Skin epidermis (tissue), 12 donors: ENCODE data around the gene HIP1R.

Experiments
- H3K27ac ChIP-seq, 21 experiments: fragments of 200-600 bp; sonication (generic) in 11 of 21; one replicate each; pipeline ENCODE4 v1.5.0; 2020; ENCODE audit warnings: mild to moderate bottlenecking in 3 of 21, inconsistent platforms in 2 of 21, moderate library complexity in 2 of 21
- H3K4me3 ChIP-seq, 7 experiments: fragments of 200-600 bp; sonication (generic) in 2 of 7; one replicate each; pipeline ENCODE4 v1.5.0; 2020; ENCODE audit warnings: inconsistent platforms in 2 of 7, mild to moderate bottlenecking in 2 of 7, moderate library complexity in 1 of 7

HIP1R gene

DNA sequence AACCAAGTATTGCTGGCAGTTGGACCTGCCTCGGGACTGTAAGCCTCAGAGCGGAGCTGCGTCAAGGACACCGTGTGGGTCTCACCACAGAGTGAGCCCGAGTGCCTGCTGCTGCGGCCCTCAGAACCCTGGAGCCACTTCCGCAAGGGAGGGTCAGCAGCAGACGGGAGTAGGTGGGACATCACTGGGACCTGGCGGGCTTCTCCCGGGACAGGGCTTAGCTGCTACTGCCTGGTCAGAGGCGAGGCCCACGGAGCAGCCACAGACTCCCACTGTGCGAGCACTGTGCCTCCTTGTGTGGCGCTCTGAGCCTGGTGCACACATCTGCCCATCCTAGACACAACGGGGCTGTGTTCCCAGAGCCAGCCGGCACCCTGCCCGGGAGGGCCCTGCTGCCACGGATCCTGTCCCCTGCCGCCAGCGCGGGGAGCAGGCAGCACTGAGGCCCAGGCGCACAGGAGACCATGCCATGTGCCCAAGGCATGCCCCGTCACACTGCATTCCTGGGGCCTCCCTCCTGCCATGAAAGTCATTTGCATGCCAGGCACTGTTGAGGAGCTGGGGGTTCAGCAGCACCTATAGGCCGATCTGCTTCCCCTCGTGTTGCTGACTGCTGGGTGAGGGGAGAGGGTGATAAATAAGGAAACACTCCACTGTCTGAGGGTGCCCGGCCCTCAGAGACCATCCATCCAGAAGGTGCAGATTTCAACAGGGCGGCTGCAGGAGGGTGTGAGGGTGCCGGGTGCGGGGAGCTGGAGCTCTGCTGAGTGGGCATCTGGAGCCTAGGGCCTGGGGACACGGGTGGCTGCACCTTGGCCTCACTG lies 10.0 kb downstream of the HIP1R start:
- Histone ChIP-seq H3K4me3 (no peak overlapping the region), H3K27ac (peak overlapping the region in 4 of 21 experiments; percentile 15 to 18 (median 16))

DNA sequence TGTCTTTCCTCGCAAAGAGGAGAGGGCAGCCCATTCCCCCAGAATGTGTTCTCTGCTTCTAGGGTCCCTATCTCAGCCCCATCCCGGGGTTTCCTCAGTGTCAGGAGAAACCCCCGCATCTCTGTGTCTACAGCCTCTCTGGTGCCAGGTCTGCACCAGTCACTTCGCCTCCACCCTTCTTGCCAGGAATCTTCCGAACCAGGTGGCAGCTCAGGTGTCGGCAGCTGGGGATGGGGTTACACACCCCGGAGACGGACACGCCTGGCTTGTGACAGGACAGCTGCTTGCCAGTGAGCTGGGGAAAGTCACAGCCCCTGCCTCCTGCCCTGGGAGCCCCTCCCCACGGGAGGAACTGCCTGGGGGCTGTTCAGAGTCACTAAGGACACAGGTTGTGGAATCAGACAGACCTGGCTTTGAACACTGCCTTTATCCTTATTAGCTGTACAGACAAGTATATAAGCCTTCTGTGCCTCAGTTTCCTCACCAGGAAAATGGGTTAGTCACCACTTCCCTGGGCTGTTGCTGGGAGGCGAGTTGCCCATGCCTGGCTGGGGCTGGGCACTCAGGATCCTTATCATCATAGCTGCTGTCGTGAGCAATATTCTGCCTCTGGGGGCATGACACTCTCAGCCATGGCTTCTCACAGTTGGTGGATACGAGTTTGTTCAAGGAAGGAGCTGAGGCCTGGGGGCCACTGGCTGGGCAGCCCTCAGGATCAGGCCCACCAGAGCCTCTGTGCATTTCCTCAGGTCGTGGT lies 10.8 kb downstream of the HIP1R start:
- H3K4me3 ChIP-seq, result no peak overlapping the region
- H3K27ac ChIP-seq, result peak overlapping the region in 2 of 21 experiments; percentile 18 to 28

DNA sequence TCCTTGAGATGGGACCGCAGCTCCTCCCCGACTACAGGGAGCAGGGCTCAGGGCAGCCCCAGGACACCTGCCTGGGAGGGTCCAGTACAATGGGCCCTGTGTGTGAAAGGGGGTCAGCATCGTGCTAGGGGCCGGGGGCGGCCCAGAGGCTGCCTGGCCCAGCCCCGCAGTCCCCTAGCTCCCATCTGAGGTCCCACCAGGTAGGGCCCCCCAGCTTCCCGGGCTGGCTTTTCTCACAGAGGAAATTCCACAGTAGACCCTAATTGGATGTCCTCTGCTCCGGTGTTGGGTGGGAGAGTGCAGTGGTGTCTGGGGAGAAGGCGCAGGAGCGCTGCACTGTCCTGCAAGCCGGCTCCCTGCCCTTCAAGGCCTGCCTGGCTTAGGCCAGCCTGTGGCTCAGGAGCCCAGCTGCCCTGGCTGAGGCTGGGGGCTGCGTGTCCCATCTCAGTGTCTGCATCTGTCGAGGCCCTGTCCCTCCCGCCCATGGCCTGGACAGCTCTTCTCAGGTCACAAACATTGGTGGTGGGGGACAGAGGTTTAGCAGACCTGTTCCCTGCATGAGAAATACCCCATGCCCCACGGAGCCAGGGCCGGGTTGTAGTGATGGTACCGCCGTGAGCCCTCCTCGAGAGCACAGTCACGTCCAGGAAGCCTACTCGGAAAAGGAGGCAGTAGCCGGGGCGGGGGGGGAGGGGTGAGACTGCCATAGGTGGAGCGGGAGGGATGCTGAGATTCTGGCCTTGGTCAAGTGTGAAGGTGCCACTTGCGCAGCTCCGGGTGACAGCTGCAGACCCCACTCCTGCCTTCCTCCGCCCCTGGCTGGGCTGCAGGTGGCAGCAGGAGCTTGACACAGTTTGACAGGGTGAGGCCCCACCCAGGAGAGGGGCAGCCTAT lies 11.6 kb downstream of the HIP1R start:
- peak overlapping the region in 1 of 21 experiments; percentile 28 for H3K27ac ChIP-seq
- H3K4me3 ChIP-seq, result no peak overlapping the region

DNA sequence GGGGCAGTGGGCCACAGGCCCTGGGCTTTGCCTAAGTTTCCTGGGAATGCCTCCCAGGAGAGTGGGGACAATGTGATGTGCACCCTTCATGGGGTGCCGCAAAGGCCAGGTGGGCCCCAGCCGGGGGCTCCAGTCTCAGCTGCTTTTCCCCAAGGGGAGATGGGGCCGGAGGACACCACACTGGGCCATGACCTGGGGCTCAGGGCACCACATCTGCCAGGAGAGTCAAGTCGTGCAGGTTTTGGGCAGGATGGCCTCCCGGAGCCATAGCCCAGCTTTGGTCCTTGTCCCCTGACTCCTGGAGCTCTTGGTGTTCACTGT lies 12.2 kb downstream of the HIP1R start:
- H3K27ac ChIP-seq, result no peak overlapping the region
- no peak overlapping the region for H3K4me3 ChIP-seq

DNA sequence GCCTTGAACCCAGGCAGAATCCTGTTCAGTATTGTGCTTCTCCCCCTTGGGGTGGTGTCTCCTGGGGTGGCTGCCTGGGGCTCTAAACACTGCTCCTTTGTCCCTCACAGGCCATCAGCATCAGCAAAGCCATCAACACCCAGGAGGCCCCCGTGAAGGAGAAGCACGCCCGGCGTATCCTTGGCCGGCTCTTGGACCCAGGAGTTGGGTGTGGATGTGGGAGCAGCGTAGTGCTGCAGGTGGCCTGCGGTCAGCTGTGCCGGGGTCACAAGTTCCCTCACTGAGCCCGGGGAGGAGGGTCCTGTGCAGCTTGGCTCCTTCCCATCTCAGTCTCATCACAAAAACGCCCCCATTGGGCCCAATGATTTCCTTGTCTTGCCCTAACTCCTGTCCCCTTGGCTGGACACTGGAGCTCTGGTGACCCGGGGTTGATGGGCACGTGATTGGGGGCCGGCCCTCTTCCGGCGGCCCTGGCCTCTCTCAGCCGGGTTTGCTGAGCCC lies 12.7 kb downstream of the HIP1R start:
- no peak overlapping the region for H3K4me3 ChIP-seq
- no peak overlapping the region for H3K27ac ChIP-seq

DNA sequence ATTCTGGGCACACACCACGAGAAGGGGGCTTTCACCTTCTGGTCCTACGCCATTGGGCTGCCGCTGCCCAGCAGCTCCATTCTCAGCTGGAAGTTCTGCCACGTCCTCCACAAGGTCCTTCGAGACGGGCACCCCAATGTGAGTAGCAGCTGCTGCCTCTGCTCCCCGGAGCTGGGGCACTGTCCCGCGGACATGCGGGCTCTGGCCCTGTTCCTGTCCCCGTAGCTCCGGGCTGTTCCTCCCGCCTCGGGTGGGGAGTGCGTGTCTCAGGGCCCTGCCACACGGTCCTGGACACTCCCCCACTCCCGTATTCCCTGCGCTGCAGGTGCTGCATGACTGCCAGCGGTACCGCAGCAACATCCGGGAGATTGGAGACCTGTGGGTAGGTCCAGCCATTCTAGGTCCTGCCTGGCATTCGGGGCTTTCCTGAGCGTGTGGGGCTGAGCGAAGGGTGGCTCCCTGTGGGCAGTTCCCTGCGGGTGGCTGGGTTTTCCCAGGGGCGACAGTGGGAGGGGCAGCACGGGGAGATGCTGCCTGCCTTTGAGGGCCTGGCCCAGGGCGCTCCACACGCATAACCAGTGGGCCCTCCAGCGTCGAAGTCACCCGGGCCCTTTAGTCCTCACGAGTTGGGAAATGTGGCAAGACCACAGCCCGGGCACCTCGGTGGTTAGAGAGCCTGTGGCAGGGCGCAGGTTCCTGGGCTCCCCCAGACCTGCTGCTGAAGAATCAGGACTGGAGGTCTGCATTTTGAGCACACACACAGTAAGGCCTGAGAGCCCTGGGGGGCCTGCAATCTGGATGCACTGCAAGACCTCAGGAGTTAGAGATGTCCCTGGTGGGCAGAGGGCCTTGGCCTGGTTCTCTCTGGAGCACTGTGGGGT lies 13.5 kb downstream of the HIP1R start:
- no peak overlapping the region for H3K4me3 ChIP-seq
- peak overlapping the region in 1 of 21 experiments; percentile 23 for H3K27ac ChIP-seq

DNA sequence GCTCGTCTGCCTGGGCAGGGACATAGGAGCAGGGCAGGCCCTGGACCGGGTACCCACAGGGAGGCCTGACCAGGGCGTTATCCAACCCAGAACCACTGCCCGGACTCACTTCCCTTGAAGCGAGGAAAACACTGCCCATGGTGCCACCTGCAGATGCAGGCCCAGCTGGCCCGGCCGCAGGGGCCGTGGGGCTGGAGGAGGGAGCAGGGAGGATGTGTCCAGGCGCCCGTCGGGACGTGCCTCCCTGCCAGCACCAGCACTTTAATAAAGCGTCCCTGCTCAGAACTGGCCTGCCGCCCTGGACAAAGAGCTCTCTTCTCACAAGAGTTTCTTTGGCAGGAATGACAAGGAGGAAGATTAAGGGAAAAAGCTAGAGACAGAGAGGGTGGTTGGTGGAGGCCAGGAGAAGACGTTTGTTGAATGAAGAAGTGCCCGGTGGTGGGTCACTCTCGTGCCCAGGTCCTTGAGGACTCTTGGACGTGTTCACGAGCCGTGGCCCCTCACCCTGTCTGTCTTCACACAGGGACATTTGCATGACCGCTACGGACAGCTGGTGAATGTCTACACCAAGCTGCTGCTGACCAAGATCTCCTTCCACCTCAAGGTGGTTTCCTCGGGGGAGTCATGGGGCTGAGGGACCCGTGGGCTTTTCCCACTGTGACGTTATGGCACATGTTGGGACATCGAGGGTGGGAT lies 14.2 kb downstream of the HIP1R start:
- Histone ChIP-seq H3K27ac (no peak overlapping the region), H3K4me3 (no peak overlapping the region)

DNA sequence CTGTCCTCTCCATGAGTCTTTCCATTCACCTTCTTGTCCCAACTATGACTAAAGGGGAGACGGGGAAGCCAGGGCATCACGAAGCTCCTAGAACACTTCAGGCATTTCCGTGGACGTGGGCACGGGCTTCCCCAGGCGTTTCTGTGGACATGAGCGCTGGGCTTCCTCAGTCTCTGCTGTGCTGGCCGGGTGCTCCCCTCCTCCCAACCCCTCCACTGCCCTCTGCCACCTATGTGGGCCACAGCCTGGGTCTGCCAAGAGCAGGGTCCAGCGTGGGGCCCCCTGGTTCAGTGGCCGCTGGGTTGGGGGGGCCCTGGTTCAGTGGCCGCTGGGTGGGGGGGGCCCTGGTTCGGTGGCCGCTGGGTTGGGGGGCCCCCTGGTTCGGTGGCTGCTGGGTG lies 14.8 kb downstream of the HIP1R start:
- H3K27ac ChIP-seq, result no peak overlapping the region
- H3K4me3 ChIP-seq, result no peak overlapping the region

DNA sequence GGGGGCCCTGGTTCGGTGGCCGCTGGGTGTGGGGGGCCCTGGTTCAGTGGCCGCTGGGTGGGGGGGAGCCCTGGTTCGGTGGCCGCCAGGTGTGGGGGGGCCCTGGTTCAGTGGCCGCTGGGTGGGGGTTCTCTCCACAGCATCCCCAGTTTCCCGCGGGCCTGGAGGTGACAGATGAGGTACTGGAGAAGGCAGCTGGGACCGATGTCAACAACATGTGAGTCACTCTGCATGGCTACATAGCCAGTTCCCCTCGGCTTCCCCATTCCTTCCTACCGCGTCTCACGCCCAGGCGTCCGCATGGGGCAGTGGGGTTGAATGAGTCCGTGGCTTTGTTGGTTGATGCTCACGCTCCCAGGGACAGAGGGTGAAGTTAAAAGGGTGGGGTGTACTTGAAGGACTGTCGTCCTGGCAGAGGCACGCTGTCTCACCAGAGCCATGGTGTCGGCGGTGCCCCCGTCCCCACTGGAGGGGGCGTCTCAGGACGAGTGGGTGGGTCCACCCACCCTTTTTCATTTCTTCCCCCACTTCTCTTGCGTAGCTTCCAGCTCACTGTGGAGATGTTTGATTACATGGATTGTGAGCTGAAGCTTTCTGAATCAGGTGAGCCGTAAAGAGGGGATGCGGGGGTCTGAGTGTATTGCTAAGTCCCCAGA lies 15.6 kb downstream of the HIP1R start:
- Histone ChIP-seq H3K4me3 (no peak overlapping the region), H3K27ac (peak overlapping the region in 1 of 21 experiments; percentile 79)

DNA sequence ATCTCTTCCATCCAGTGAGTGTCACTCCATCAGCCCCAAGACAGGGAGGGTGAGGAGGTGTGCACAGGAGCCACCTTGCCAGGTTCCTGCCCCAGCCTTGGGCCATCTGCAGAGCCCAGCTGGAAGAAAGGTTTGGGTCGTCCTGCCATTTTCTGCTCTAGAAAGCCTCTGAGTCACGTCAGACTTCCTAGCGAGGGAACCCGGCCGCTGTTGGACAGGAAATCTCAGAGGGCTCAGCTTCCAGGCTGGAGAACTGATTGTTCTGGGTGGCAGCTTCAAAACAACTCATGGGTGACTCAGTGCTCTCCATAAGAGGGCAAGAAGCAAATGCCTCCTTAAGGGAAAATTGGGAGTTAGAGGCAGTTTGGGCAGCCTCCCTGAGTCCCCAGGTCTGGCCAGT lies 16.6 kb downstream of the HIP1R start:
- Histone ChIP-seq H3K27ac (peak overlapping the region in 12 of 21 experiments; percentile 14 to 79 (median 53)), H3K4me3 (no peak overlapping the region)

DNA sequence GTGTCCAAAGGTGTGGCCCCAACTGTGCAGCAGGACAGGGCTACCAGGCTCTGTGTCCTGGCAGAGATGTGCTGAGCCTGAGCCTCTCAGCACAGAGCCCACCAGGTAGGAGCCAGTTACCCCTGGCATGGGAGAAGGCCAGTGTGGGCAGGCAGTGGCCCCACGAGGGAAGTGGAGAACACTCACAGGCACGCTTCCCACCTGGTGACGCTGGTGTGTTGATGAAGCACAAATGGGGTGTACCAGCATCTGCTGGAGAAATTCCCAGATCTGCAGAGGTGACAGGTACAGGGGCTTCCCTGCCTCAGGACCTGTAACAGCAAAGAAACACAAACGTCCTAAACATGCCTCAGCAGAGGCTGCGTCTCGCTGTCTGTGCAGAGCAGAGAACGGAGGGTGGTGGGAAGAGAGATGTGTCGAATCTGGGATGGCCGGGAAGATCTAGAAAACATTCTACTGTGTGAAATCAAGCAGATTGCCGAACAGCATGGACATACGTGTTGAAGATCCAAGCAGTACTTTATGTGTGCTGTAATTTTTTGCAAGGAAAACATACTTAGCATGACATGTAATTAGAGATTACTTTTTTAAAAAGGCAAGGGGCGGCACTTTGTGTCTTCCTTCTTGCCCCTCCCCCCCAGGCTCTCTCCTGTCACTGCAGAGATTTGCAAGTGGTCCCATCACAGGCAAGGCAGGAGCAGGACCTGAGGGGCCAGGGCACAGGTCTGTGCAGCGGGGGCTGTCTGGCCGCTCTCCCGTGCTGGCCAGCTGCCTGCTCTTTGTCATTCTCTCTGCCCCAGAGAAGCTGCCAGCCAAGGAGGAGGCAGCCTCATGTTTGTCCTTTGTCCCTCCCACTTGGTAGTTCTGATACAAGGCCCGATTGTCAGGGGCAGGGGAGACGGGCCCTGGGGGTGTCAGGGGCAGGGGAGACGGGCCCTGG lies 17.3 kb downstream of the HIP1R start:
- H3K4me3 ChIP-seq, result no peak overlapping the region
- peak overlapping the region in 11 of 21 experiments; percentile 14 to 79 (median 54) for H3K27ac ChIP-seq

DNA sequence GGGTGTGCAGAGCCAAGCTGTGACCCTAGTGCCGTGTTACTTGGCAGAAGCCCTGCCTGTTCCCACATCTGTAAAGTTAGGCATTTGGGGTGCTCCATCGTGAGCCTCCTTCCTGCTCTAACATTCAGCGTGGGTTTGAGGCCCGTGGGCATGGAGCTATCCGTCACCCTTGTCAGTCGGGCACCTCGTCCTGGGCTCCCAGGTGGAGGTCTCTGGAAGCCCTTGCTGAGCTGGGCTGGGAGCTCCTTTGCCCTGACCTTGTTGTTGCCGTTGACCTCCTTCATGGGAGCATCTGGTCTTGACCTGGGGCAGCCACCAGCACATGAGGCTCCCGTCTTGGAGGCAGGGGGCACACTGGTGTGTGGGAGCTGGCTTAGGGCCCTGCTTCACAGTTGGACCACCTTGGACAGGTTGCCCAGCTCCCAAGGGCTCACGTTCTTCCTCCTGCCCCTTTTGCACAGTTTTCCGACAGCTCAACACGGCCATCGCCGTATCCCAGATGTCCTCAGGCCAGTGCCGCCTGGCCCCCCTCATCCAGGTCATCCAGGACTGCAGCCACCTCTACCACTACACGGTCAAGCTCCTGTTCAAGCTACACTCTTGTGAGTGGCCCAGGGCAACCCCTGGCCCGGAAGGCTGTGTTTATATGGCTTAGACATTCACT lies 18.5 kb downstream of the HIP1R start:
- H3K4me3 ChIP-seq, result no peak overlapping the region
- peak overlapping the region in 2 of 21 experiments; percentile 24 to 34 for H3K27ac ChIP-seq

DNA sequence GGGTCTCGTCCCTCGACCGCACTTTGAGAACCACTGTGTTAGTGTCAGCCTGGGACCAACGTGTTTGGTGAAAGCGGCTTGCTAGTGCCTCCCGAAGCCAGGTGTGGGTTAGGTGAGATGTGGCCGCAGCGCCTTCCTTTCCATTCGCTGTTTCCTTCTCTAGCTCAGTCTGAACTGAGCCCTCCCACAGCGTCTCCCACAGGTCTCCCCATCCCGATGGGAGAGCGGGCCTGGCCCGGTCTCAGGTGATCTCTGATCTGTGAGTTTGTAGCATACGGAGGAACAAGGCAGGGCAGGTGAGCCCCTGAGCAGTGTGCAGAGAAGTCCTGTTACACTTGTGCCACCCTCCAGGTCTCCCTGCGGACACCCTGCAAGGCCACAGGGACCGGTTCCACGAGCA lies 19.3 kb downstream of the HIP1R start:
- H3K4me3 ChIP-seq, result no peak overlapping the region
- H3K27ac ChIP-seq, result no peak overlapping the region

DNA sequence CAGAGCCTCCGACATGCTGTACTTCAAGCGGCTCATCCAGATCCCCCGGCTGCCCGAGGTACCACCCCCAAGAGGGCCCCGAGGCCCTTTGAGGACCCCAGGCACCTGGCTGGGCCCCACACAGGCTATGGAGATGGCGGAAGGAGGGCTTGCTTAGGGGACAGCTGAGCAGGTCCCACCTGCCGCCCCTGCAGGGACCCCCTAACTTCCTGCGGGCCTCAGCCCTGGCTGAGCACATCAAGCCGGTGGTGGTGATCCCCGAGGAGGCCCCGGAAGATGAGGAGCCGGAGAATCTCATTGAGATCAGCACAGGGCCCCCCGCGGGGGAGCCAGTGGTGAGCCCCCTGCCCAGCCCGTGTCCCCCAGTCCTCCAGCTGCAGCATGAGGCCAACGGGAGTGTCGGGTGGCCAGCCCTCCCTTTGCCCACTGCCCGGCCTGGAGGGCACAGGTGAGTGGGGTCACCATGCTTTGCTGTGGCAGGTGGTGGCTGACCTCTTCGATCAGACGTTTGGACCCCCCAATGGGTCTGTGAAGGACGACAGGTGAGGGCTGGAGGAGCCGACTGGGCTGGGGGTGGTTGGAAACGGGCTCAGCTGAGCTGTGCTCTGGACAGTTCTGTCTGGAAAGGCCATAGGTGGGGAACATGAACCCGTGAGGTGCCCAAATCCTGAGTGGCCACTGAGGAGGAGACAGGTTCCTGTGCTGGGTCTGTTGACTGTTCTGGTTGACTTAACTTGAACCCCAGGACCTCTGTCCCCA lies 20.0 kb downstream of the HIP1R start:
- H3K27ac ChIP-seq, result no peak overlapping the region
- no peak overlapping the region for H3K4me3 ChIP-seq

DNA sequence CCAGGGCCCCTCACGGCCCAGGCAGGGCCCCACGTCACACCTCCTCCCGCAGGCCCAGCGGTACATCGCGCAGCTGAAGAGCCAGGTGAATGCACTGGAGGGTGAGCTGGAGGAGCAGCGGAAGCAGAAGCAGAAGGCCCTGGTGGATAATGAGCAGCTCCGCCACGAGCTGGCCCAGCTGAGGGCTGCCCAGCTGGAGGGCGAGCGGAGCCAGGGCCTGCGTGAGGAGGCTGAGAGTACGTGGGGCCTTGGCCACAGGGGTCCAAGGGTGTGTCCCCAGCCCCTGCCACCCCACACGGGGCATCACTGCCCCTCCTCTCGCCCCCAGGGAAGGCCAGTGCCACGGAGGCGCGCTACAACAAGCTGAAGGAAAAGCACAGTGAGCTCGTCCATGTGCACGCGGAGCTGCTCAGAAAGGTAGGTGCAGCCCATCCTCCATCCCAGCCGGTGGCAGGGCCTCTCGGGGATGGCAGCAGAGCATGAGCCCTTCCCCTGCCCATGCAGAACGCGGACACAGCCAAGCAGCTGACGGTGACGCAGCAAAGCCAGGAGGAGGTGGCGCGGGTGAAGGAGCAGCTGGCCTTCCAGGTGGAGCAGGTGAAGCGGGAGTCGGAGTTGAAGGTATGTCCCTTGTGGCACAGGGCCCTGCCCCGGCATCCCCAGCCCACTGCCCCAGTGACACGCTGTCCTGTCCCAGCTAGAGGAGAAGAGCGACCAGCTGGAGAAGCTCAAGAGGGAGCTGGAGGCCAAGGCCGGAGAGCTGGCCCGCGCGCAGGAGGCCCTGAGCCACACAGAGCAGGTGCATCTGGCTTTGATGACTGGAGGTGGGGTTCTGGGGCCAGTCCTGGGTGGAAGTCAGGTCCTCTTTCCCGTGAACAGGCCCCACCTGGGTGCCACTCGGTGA lies 20.9 kb downstream of the HIP1R start:
- Histone ChIP-seq H3K4me3 (no peak overlapping the region), H3K27ac (no peak overlapping the region)
